ENCODE results near the gene ROR2.

The ROR2 gene

DNA sequence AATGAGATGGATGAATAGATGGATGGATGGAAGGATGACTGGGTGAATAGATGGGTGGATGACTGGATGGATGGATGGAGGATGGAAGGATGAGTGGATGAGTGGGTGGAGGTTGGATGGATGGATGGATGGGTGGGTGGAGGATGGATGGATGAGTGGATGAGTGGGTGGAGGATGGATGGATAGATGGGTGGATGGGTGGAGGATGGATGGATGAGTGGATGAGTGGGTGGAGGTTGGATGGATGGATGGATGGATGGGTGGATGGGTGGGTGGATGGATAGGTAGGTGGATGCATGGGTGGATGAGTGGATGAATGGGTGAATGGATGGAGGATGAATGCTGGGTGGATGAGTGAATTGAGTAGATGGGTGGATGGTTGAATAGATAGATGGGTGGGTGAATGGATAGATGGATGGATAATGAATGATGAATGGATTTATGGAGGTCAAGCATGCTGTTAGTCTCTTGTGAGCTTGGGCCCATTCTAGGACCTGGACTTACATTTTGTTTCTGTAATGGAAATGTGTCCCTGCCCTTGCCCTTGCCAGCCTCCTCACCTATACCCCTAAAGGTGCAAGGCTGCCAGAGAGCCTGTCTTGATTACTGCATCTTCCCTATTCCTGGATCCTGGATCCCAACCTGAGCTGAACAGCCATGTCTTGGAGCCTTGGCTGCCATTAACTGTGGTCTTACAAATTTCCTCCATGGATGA, 366.7 kb downstream of the ROR2 start:
- Histone ChIP-seq H3K27me3 (ENCODE audit: control insufficient read depth, insufficient read depth, low read length) (no peaks in the 10 kb centered on the region), H3K9me3 (ENCODE audit: control insufficient read depth, insufficient read depth, low read length) (no peaks in the 10 kb centered on the region), H3K27ac (ENCODE audit: low read length) (no peak overlapping the region), H3K36me3 (ENCODE audit: control insufficient read depth, insufficient read depth, low read length) (no peaks in the 10 kb centered on the region), H3K4me1 (ENCODE audit: control insufficient read depth, insufficient read depth, low read length) (no peaks in the 10 kb centered on the region), H3K4me3 (ENCODE audit: low read length) (no peak overlapping the region)
- no peak for DNase-seq (ENCODE audit: low read depth, low spot score)

DNA sequence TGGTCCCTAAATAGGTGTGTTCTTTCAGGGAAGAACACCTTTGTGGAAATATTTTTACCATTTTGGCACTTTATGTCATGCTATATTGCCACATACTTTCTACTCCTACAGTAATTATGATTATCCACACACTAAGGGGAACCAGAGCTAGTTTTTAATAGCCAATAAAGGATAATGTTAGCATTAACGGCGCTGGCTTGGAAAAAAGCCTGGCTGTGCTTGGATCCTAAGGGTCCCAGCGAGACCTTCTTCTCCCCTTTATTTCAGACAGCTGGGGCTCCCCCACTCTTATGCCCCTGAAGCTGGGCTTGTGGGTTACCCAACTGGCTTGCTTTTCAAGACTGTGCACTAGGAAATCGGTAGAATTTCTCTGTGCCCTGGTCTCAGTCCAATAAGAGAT, 367.8 kb downstream of the ROR2 start:
- H3K27ac ChIP-seq (ENCODE audit: low read length): no peak overlapping the region
- DNase-seq (ENCODE audit: low read depth, low spot score): no peak
- WGBS (ENCODE audit: insufficient coverage, insufficient read length): no CpG with 5 or more reads among the region's 4 CpGs
- no peaks in the 10 kb centered on the region for H3K27me3 ChIP-seq (ENCODE audit: control insufficient read depth, insufficient read depth, low read length)
- H3K4me3 ChIP-seq (ENCODE audit: low read length): no peak overlapping the region
- H3K36me3 ChIP-seq (ENCODE audit: control insufficient read depth, insufficient read depth, low read length): no peaks in the 10 kb centered on the region
- H3K9me3 ChIP-seq (ENCODE audit: control insufficient read depth, insufficient read depth, low read length): no peaks in the 10 kb centered on the region
- no peaks in the 10 kb centered on the region for H3K4me1 ChIP-seq (ENCODE audit: control insufficient read depth, insufficient read depth, low read length)

DNA sequence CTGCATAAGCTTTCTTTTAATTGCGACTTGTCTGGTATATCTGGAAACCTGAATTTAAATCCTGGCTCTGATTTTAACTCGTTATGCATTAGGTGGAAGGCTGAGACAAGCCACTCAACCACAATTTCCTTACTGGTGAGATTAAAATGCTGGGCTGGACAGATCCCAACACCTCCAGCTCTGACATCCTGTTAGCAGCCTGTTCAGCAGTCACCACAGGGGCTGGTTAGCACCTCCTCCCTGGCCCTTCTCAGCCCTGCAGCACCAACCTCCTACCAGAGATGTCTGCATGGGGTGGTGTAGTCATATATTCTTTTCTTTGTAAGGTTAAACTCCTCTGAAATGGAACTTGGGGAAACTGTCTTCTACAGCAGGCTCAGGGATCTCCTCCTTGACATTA, 369.9 kb downstream of the ROR2 start:
- Histone ChIP-seq H3K4me1 (ENCODE audit: control insufficient read depth, insufficient read depth, low read length) (no peaks in the 10 kb centered on the region), H3K9me3 (ENCODE audit: control insufficient read depth, insufficient read depth, low read length) (no peaks in the 10 kb centered on the region), H3K36me3 (ENCODE audit: control insufficient read depth, insufficient read depth, low read length) (no peaks in the 10 kb centered on the region), H3K4me3 (ENCODE audit: low read length) (no peak overlapping the region), H3K27me3 (ENCODE audit: control insufficient read depth, insufficient read depth, low read length) (no peaks in the 10 kb centered on the region), H3K27ac (ENCODE audit: low read length) (no peak overlapping the region)
- no peak for DNase-seq (ENCODE audit: low read depth, low spot score)
- no CpG with 5 or more reads among the region's 2 CpGs for WGBS (ENCODE audit: insufficient coverage, insufficient read length)

DNA sequence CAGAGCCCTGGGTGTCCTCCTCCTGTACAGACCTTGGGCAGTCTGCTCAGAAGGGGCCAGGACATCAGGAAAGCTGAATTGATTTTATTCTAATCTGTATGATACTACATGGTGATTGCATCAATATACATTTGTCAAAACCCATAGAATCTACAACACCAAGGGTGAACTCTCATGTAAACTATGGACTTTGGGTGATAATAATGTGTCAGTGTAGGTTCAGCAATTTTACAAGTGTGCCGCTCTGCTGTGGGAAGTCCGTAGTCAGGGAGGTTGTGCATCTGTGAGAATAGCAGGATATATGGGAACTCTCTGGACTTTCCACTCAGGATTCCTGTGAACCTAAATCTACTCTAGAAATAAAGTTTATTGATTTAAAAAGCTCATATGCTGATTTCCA, 371.1 kb downstream of the ROR2 start:
- Histone ChIP-seq H3K4me3 (ENCODE audit: low read length) (no peak overlapping the region), H3K9me3 (ENCODE audit: control insufficient read depth, insufficient read depth, low read length) (no peaks in the 10 kb centered on the region), H3K27me3 (ENCODE audit: control insufficient read depth, insufficient read depth, low read length) (no peaks in the 10 kb centered on the region), H3K4me1 (ENCODE audit: control insufficient read depth, insufficient read depth, low read length) (no peaks in the 10 kb centered on the region), H3K36me3 (ENCODE audit: control insufficient read depth, insufficient read depth, low read length) (no peaks in the 10 kb centered on the region), H3K27ac (ENCODE audit: low read length) (no peak overlapping the region)
- no CpG with 5 or more reads among the region's 2 CpGs for WGBS (ENCODE audit: insufficient coverage, insufficient read length)
- no peak for DNase-seq (ENCODE audit: low read depth, low spot score)

DNA sequence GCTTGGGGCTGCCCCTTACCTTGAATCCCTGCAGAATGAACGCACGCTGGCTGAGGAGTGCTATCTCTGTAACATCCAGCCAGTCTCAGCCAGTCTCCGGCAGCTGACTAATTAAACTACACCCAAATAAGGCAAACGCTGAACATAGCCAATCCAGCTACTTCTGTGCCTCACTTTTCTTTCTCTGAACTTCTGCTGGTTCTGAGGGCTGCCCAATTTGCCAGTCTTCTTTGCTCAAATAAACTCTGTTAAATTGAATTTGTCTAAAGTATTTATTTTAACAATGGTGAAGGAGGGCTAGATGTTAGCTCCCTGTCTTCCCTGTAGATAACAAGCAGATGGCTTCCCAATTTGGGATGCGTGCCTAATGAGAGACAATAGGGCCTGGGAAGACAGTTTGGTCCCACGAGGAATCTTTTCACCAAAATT, 372.4 kb downstream of the ROR2 start:
- no peaks in the 10 kb centered on the region for H3K4me1 ChIP-seq (ENCODE audit: control insufficient read depth, insufficient read depth, low read length)
- WGBS (ENCODE audit: insufficient coverage, insufficient read length): no CpG with 5 or more reads among the region's 6 CpGs
- H3K4me3 ChIP-seq (ENCODE audit: low read length): no peak overlapping the region
- H3K27me3 ChIP-seq (ENCODE audit: control insufficient read depth, insufficient read depth, low read length): no peaks in the 10 kb centered on the region
- no peaks in the 10 kb centered on the region for H3K36me3 ChIP-seq (ENCODE audit: control insufficient read depth, insufficient read depth, low read length)
- no peak for DNase-seq (ENCODE audit: low read depth, low spot score)
- H3K9me3 ChIP-seq (ENCODE audit: control insufficient read depth, insufficient read depth, low read length): no peaks in the 10 kb centered on the region
- H3K27ac ChIP-seq (ENCODE audit: low read length): no peak overlapping the region

DNA sequence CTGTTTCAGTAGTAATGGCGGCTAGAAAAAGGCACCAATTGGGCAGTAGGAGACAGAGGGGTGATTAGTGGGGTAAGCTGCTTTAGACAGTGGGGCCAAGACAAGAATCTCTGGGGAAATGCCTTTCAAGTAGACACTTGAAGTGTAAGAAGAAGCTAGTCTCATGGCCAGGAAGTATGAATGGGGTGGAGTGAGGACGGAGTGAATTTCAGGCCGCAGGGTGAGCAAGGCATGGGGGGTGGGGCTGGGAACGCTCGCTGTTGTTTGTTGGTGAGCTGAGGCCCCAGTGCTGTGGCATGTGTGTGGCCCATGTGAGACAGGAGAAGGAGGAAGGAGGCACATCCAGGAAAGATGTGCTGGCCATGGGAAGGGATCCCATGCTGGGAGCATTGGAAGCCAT, 377.2 kb downstream of the ROR2 start:
- no CpG with 5 or more reads among the region's 5 CpGs for WGBS (ENCODE audit: insufficient coverage, insufficient read length)
- H3K4me3 ChIP-seq (ENCODE audit: low read length): no peak overlapping the region

DNA sequence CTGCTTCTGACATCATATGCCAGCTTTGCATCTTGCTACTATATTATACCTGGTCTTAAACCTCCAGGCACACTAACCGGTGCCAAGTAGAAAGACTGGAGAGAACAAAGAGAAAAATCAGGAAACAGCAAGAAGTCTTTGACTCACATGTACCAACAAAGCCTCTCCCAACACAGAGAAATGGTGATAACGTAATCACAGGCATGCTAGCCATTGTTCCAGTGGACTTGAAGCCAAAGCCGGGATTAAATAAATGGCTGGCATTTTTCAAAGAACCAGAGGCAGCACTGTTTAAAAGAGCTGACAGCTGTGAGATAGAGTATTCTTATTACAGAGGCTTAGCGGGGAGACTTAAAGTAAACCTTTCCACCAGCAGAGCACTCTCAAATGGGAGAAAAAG, 378.0 kb downstream of the ROR2 start:
- DNase-seq (ENCODE audit: low read depth, low spot score): no peak
- H3K9me3 ChIP-seq (ENCODE audit: control insufficient read depth, insufficient read depth, low read length): no peaks in the 10 kb centered on the region

More for the DNA sequence above, 377.2 kb downstream of the ROR2 start:
- Histone ChIP-seq H3K27ac (ENCODE audit: low read length) (no peak overlapping the region), H3K27me3 (ENCODE audit: control insufficient read depth, insufficient read depth, low read length) (no peaks in the 10 kb centered on the region), H3K9me3 (ENCODE audit: control insufficient read depth, insufficient read depth, low read length) (no peaks in the 10 kb centered on the region), H3K36me3 (ENCODE audit: control insufficient read depth, insufficient read depth, low read length) (no peaks in the 10 kb centered on the region), H3K4me1 (ENCODE audit: control insufficient read depth, insufficient read depth, low read length) (no peaks in the 10 kb centered on the region)
- no peak for DNase-seq (ENCODE audit: low read depth, low spot score)

DNA sequence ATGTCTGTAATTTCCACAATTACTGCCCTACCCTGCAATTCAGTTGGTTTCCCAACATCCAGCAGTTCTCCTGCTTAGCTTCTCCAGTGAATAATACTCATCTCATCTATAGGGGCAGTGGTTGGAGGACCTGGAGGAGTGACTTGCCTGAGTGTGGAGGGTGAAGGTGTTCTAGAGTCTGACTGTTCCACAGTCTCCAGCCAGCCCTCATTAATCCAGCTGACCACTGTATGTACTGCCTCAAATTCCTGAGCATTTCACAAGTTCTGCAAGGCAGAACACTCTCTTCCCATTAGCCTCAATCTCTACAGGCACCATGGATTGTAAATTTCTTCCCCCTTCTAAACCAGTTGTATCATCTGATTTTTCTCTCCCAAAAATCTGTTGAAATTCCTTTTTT, 379.0 kb downstream of the ROR2 start:
- no peak for DNase-seq (ENCODE audit: low read depth, low spot score)
- H3K9me3 ChIP-seq (ENCODE audit: control insufficient read depth, insufficient read depth, low read length): no peaks in the 10 kb centered on the region
- no peak overlapping the region for H3K4me3 ChIP-seq (ENCODE audit: low read length)
- no peaks in the 10 kb centered on the region for H3K36me3 ChIP-seq (ENCODE audit: control insufficient read depth, insufficient read depth, low read length)
- no peaks in the 10 kb centered on the region for H3K27me3 ChIP-seq (ENCODE audit: control insufficient read depth, insufficient read depth, low read length)
- no peaks in the 10 kb centered on the region for H3K4me1 ChIP-seq (ENCODE audit: control insufficient read depth, insufficient read depth, low read length)
- no peak overlapping the region for H3K27ac ChIP-seq (ENCODE audit: low read length)

More for the DNA sequence above, 378.0 kb downstream of the ROR2 start:
- H3K4me3 ChIP-seq (ENCODE audit: low read length): no peak overlapping the region
- H3K36me3 ChIP-seq (ENCODE audit: control insufficient read depth, insufficient read depth, low read length): no peaks in the 10 kb centered on the region
- H3K27ac ChIP-seq (ENCODE audit: low read length): no peak overlapping the region
- no CpG with 5 or more reads among the region's 4 CpGs for WGBS (ENCODE audit: insufficient coverage, insufficient read length)
- H3K4me1 ChIP-seq (ENCODE audit: control insufficient read depth, insufficient read depth, low read length): no peaks in the 10 kb centered on the region
- H3K27me3 ChIP-seq (ENCODE audit: control insufficient read depth, insufficient read depth, low read length): no peaks in the 10 kb centered on the region

DNA sequence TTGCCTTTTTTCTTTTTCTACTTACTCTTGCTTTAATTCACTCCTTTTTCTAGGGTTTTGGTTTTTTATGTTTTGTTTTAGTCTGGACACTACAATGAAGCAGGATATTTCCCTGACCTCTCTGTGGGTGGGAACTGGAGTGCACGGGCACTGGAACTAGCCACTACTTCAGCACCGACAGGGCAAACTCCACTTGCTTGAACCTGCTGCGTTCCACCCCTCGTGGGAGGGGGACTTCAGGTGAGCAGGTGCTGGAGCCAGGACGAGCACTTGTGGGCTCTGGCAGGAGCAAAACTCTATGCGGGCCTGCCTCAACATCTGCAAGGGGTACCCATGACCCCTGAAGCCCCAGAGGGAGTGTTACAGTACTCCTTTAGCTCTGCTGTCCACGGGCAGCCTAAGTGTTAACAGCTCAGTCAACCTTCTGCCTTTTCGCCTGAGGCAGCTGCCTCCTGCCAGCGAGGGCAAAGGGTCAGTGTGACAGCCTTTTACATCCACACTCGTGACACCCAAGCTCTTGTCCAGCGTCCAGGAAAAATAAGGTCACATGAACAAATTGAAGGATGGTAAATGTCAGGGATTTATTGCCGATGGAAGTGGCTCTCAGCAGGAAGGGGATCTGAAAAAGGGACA, 382.3 kb downstream of the ROR2 start:
- Histone ChIP-seq H3K9me3 (ENCODE audit: control insufficient read depth, insufficient read depth, low read length) (no peaks in the 10 kb centered on the region), H3K27ac (ENCODE audit: low read length) (no peak overlapping the region), H3K4me1 (ENCODE audit: control insufficient read depth, insufficient read depth, low read length) (peaks cover 3% of the 10 kb centered on the region; the same call in 1 of the 2 replicates), H3K27me3 (ENCODE audit: control insufficient read depth, insufficient read depth, low read length) (no peaks in the 10 kb centered on the region), H3K4me3 (ENCODE audit: low read length) (no peak overlapping the region), H3K36me3 (ENCODE audit: control insufficient read depth, insufficient read depth, low read length) (no peaks in the 10 kb centered on the region)
- WGBS (ENCODE audit: insufficient coverage, insufficient read length): no CpG with 5 or more reads among the region's 12 CpGs
- DNase-seq (ENCODE audit: low read depth, low spot score): no peak

DNA sequence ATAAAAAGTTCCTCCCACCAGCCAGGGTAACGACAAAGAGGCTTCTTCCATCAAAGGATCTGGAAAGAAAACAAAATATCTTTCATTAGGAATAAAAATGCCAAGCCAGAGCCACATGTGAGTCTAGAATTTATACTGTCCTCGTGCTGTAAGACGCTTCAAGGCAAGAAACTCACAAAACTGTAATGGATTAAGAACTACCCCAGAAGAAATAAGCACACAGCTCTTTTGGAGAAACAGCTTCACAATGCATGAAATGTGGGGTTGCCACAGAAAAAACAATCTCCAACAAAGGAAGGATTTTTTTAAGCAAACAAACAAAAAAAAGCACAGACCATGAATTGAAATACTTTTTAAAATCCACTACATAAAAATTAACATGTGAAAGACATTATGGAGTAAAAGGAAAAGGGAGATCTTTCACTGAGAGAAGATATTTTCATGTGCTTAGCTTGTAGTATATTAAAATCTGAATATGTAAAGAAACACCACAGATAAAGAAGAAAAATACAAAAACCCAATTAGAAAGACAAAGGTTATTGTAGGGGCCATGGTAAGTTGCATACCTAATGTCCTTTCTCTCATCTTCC, 385.9 kb downstream of the ROR2 start:
- Histone ChIP-seq H3K36me3 (ENCODE audit: control insufficient read depth, insufficient read depth, low read length) (no peaks in the 10 kb centered on the region), H3K9me3 (ENCODE audit: control insufficient read depth, insufficient read depth, low read length) (no peaks in the 10 kb centered on the region), H3K27me3 (ENCODE audit: control insufficient read depth, insufficient read depth, low read length) (no peaks in the 10 kb centered on the region), H3K4me1 (ENCODE audit: control insufficient read depth, insufficient read depth, low read length) (peaks cover 3% of the 10 kb centered on the region; the same call in 1 of the 2 replicates), H3K4me3 (ENCODE audit: low read length) (no peak overlapping the region), H3K27ac (ENCODE audit: low read length) (no peak overlapping the region)
- no CpG with 5 or more reads among the region's 3 CpGs for WGBS (ENCODE audit: insufficient coverage, insufficient read length)
- no peak for DNase-seq (ENCODE audit: low read depth, low spot score)

DNA sequence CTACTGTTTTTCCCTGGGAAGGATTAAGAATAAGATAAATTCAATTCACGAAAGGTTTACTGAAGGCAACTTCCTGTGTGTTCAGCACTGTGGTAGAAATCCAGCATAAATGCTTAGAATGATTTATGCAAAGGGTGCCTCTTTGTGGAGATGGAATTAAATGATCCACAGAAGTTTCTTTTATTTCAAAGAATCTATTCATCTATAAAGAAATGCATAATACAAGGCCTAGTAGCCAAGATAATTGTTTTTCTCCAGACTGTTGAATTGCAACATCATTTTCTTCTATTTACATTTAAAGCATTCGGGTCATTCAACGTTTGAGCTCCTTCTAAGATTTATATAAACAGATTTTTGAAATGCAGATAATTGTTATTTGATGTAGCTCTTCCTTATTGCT, 387.6 kb downstream of the ROR2 start:
- peaks cover 3% of the 10 kb centered on the region; the same call in 1 of the 2 replicates for H3K4me1 ChIP-seq (ENCODE audit: control insufficient read depth, insufficient read depth, low read length)
- no CpG with 5 or more reads among the region's 3 CpGs for WGBS (ENCODE audit: insufficient coverage, insufficient read length)
- H3K36me3 ChIP-seq (ENCODE audit: control insufficient read depth, insufficient read depth, low read length): no peaks in the 10 kb centered on the region
- H3K4me3 ChIP-seq (ENCODE audit: low read length): no peak overlapping the region
- H3K27ac ChIP-seq (ENCODE audit: low read length): no peak overlapping the region
- no peaks in the 10 kb centered on the region for H3K9me3 ChIP-seq (ENCODE audit: control insufficient read depth, insufficient read depth, low read length)
- H3K27me3 ChIP-seq (ENCODE audit: control insufficient read depth, insufficient read depth, low read length): no peaks in the 10 kb centered on the region
- DNase-seq (ENCODE audit: low read depth, low spot score): no peak

All from iPS DF 6.9 (cell line).